ENCODE measurements around the gene ATP13A4. TPM values are rescaled to one million over a fixed set of nuclear protein-coding genes. Genes with fewer than 3 reads are reported as not detected.

ATP13A4 gene
- total RNA-seq, 1 donor from 2014 or later: not detected

DNA sequence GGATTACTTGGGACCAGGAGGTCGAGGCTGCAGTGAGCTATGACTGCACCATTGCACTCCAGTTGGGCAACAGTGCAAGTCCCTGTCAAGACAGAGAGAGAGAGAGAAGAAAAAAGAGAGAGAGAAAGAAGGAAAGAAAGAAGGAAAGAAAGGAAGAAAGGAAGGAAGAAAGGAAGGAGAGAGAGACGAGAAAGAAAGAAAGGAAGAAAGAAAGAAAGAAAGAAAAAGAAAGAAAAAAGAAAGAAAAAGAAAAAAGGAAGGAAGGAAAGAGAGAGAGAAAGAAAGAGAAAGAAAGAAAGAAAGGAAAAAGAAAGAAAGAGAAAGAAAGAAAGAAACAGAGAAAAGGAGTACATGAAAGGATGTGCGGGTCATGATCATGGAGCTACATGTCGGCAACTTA, 80.2 kb downstream of the ATP13A4 start:
- H3K4me3 ChIP-seq: no peak overlapping the region
- no peaks in the 10 kb centered on the region for H3K9me3 ChIP-seq
- H3K27me3 ChIP-seq: no peaks in the 10 kb centered on the region
- intact Hi-C loops (cut with DNase I): no loop called here
- TF ChIP-seq, protein P1, sequence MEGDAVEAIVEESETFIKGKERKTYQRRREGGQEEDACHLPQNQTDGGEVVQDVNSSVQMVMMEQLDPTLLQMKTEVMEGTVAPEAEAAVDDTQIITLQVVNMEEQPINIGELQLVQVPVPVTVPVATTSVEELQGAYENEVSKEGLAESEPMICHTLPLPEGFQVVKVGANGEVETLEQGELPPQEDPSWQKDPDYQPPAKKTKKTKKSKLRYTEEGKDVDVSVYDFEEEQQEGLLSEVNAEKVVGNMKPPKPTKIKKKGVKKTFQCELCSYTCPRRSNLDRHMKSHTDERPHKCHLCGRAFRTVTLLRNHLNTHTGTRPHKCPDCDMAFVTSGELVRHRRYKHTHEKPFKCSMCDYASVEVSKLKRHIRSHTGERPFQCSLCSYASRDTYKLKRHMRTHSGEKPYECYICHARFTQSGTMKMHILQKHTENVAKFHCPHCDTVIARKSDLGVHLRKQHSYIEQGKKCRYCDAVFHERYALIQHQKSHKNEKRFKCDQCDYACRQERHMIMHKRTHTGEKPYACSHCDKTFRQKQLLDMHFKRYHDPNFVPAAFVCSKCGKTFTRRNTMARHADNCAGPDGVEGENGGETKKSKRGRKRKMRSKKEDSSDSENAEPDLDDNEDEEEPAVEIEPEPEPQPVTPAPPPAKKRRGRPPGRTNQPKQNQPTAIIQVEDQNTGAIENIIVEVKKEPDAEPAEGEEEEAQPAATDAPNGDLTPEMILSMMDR (IDR thresholded peaks at IDR 0.05): no peak
- no peaks in the 10 kb centered on the region for H3K4me1 ChIP-seq
- H3K36me3 ChIP-seq: no peaks in the 10 kb centered on the region
- H3K27ac ChIP-seq: no peak overlapping the region
- no peak for DNase-seq (ENCODE audit: low spot score in 2 of 2)

DNA sequence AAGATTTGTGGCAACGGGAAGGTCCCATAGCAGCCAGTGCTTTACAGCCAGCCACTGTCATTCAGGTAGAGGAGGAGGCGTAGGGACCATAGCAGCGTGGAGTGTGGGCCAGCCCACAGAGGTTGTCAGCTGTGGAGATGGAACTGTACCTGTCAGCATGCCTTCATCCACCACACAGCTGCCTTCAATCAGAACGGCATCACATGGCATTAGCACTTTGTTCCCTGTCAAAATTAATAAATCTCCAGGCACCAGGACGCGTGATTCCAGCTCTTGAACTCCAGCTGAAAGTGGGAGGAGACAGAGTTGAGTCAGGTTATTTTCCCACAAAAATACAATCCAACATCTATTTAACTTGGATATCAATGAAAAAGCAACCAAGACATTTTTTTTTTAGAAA, 84.0 kb downstream of the ATP13A4 start:
- H3K27ac ChIP-seq: no peak overlapping the region
- intact Hi-C loops (cut with DNase I): no loop called here
- no peak for DNase-seq (ENCODE audit: low spot score in 2 of 2)
- no peak overlapping the region for H3K4me3 ChIP-seq
- H3K9me3 ChIP-seq: no peaks in the 10 kb centered on the region
- no peaks in the 10 kb centered on the region for H3K4me1 ChIP-seq
- TF ChIP-seq, protein P1 (IDR thresholded peaks at IDR 0.05): no peak
- H3K27me3 ChIP-seq: no peaks in the 10 kb centered on the region
- H3K36me3 ChIP-seq: no peaks in the 10 kb centered on the region

DNA sequence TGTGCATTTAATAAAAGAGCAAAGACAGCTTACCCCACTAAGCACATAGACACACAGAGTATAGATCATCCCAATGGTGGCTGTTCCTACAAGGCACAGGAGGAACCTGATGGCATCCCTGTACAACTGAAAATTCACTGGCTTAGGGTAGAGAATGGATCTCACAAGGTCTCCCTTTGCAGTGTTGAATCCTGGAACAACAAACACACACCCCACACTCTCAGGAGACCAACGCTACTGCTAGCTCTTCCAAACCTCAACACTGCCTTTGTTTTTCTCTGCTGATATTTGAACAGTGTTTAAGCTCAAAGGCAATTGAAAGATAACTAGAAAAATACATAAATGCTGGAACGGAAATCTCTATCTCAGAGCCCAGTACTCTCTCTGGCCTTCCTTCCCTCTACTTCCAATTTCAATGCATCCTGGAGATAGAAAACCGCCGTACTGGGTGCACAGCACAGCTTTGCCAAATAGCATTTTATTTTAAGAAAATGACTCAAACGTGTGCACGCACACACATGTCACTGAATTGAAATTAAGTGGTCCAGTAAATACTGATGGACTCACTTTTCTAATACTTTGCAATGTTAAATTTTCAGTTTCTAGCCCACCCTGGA, 88.6 kb downstream of the ATP13A4 start:
- intact Hi-C loops (cut with DNase I): no loop called here
- no peaks in the 10 kb centered on the region for H3K36me3 ChIP-seq
- H3K4me1 ChIP-seq: no peaks in the 10 kb centered on the region
- no peak for DNase-seq (ENCODE audit: low spot score in 2 of 2)
- H3K27me3 ChIP-seq: no peaks in the 10 kb centered on the region
- TF ChIP-seq, protein P1 (IDR thresholded peaks at IDR 0.05): no peak
- no peak overlapping the region for H3K4me3 ChIP-seq
- no peaks in the 10 kb centered on the region for H3K9me3 ChIP-seq
- H3K27ac ChIP-seq: no peak overlapping the region

DNA sequence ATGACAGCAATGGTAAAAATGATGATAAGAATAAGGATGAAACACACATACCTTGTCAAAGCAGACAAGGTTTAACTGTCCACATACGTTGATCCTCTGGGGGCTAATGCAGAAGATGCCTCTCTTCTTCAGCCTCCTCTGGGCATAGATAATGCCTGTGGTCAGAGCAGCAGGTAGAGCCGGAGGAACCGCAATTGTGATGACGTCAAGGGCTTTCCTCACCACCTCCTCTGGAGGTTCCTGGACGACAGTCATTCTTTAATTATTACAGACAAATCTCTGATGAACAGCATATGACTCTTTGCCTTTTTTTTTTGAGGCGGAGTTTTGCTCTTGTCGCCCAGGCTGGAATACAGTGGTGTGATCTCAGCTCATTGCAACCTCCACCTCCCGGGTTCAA, 89.8 kb downstream of the ATP13A4 start:
- no peak overlapping the region for H3K27ac ChIP-seq
- H3K4me1 ChIP-seq: no peaks in the 10 kb centered on the region
- no peaks in the 10 kb centered on the region for H3K9me3 ChIP-seq
- H3K36me3 ChIP-seq: no peaks in the 10 kb centered on the region
- H3K4me3 ChIP-seq: no peak overlapping the region
- intact Hi-C loops (cut with DNase I): no loop called here
- H3K27me3 ChIP-seq: no peaks in the 10 kb centered on the region
- DNase-seq (ENCODE audit: low spot score in 2 of 2): no peak
- TF ChIP-seq, protein P1 (IDR thresholded peaks at IDR 0.05): no peak

DNA sequence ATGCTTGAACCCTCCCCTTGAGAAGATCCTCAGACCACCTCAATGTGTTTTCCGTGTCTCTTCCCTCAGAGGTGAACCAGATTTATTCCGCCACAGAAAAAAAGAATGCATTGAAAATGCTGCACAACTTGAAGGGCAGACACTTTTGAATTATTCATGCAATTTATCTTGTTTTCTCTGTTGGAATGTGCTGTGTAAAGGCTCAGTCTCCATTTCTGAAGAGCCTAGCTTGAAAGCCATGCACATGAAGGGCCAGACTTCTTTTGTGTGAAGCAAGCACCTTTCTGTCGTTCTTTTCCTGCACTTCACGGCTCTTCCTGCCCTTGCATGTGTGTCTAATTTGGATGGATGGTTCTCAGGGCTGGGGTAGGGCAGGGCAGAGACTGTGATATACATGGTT, 97.2 kb downstream of the ATP13A4 start:
- Histone ChIP-seq H3K36me3 (no peaks in the 10 kb centered on the region), H3K27ac (no peak overlapping the region), H3K4me3 (no peak overlapping the region), H3K4me1 (no peaks in the 10 kb centered on the region), H3K27me3 (no peaks in the 10 kb centered on the region), H3K9me3 (no peaks in the 10 kb centered on the region)
- DNase-seq (ENCODE audit: low spot score in 2 of 2): no peak
- intact Hi-C loops (cut with DNase I): no loop called here
- TF ChIP-seq, protein P1 (IDR thresholded peaks at IDR 0.05): no peak

DNA sequence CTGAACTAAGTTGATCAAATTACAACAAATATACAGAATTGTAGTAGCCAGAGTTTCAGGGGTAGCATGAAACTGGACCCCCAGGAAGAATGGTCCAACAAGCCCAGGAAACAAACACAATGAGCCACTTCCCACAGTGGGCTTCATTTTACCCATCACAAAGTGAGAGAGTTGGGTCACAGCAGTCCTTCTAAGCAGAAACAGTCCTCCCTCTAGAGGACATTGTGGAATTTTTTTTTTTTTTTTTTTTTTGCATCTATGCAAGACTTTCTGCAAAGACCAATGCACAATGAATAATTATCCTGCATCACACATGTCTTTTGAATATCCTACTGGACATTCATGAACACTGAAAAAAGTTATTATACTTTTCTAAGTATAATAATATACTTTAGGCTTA, 102.4 kb downstream of the ATP13A4 start:
- no peaks in the 10 kb centered on the region for H3K36me3 ChIP-seq
- H3K27ac ChIP-seq: no peak overlapping the region
- no peaks in the 10 kb centered on the region for H3K27me3 ChIP-seq
- H3K9me3 ChIP-seq: no peaks in the 10 kb centered on the region
- intact Hi-C loops (cut with DNase I): no loop called here
- TF ChIP-seq, protein P1 (IDR thresholded peaks at IDR 0.05): no peak
- DNase-seq (ENCODE audit: low spot score in 2 of 2): no peak
- no peak overlapping the region for H3K4me3 ChIP-seq
- no peaks in the 10 kb centered on the region for H3K4me1 ChIP-seq
